GM21447 (cell line): Measurements from ENCODE around the gene C22orf15.
A peak's percentile ranks its signal among the peaks of the same experiment; 100 is the strongest.
"Not testable (repeated sequence)": the region's sequence is repeated elsewhere in the genome, so short reads cannot be mapped to it uniquely, and the experiment has no call there.

Source experiments
- ATAC-seq: cut with Tn5 transposase; IDR thresholded peaks from one replicate; pipeline ENCODE4 v1.9.1; 2021; ENCODE audit not compliant: unreplicated experiment

The C22orf15 gene, protein sequence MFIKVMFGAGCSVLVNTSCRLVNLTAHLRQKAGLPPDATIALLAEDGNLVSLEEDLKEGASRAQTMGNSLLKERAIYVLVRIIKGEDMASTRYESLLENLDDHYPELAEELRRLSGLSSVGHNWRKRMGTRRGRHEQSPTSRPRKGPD

GRCh38 chr22:23762842-23763578 lies at the start of gene C22orf15:
TSS of gene C22orf15 (plus strand) at chr22:23762990. CDS start at chr22:23763307, 317 bp downstream.
- no peak for ATAC-seq

- no peak for ATAC-seq
These were observed 48.8 kb upstream of the C22orf15 start for GRCh38 chr22:23713696-23714595.

DNA sequence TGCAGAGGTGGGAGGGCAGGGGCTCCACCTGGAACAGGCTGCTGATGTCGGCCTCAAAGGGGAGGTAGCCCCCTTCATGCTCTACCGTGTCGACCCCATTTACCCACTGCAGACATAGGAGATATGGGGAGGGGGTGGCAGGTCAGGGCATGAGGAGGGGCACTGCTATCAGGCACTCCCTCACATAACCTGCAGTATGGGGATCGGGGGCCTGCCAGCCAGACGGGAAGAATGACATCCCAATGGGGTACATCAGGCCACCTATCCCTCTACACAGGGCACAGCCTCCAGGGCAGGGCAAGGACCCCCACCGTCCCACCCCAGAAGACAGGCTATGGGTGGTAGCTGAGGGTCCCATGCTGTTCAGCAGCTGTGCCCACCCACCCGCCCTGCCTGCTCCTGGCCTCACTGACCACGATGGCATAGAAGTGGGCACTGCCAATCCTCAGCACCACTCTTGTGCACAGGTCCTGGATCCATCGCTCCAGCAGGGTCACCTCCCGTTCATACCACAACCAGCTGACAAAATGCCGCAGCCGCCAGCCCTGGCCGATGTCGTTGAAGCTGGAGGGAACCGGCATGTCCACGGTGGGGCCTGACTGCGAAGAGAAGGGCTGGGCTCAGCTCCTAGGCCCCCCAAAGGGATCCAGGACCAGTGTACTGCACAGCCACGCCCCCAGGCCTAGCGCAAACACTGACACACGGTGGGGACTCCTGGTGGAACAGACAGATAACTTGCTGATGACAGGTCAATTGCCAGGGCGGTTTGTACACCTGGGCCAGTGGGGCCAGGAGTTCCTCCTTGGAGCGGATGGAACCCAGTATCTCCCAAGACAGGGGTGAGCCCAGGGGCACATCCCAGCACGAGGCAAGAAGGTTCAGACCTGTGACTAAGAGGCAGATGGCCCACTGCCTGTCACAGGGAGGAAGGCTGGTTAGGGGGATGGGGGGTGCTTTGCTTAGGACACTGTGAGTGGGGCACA lies 47.9 kb upstream of the C22orf15 start:
- ATAC-seq, result no peak

DNA sequence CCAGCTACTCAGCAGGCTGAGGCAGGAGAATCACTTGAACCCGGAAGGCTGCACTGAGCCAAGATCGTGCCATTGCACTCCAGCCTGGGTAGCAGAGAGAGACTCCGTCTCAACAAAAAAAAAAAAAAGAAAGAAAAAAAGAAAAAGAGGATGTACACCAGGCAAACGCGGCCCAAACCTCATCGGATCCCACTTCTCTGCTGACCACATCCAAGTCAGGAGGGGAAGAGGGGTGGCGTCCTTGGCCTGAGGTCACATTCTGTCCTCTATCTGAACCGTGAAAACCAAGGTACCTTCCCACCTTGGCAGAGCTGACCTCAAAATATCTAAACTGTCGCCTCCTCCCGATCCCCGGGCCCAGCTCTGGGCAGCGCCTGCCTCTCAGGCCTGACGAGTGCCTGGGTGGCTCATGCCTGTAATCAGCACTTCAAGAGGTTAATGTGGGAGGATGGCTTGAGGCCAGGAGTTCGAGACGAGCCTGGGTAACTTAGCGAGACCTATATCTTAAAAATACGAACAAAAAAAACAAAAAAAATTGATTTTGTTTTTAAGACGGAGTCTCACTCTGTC lies 46.9 kb upstream of the C22orf15 start:
- ATAC-seq, result no peak

DNA sequence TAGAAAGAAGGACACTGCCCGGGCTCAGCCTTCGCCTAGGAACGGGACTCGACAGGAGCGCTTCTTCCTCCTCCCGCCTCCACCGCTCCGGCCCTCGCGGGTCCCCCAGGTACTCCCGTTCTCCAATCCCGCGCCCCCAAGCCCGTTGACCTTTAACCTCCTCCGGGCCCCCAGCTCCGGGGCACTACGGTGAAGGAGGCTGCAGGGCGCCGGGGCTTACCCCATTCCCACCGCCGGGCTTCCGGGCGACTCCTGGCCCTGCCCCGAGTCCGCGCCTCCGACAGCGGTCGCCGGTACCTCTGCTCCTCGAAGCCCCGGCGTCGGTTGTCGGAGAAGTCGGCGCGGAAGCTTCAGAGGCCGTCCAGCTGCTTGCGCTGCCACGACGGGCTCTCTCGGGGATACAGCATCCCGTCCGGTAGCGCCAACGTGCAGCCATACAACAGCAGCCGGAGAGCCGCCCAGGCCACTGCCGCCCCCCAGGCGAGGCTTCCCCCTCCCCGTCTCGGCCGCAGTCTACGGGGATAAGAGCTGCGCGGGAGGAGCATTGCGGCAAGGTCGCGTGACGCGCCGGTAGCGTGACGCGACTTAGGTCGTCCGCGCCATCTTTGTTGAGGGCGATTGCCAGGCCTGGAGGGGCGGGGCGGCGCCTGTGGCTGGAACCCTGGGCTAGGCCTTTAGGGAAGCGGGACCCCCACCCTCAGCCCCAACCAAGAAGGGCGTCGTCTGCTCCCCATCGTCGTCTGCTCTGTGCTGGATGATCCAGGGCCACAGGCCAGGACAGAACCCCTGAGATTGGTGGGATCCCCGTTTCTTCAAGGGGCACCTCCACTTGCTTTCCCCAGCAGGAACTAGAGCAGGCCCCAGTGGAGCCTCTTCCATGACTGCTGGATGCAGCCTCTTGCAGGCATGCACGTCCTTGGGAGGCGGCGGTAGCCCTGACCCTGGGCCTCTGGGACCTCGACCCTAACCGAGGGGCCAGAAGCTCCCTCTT lies 45.7 kb upstream of the C22orf15 start:
- ATAC-seq, result peak; percentile 85

DNA sequence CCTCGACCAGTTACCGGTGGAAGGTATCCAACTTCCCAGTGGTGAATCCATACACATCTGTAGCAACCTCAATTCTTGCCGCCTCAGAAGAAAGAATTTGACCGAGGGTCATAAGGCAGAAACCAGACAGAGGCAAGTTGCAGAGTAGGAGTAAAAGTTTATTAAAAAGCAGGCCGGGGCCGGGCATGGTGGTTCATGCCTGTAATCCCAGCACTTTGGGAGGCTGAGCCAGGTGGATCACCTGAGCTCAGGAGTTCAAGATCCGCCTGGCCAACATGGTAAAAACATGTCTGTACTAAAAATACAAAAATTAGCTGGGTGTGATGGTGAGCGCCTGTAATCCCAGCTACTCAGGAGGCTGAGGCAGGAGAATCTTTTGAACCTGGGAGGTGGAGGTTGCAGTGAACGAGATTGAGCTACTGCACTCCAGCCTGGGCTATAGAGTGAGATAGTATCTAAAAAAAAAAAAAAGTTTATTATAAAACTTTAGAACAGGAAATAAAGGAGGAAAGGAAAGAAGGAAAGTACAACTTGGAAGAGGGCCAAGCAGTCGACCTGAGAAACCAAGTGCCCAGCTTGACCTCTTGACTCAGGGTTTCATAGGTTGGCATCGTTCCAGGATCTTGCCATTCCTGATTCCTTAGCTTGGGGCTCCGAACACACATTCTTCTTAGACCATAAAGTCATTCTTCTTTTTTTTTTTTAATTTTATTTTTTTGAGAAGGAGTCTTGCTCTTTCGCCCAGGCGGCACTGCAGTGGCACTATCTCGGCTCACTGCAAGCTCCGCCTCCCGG lies 44.2 kb upstream of the C22orf15 start:
- ATAC-seq, result no peak

DNA sequence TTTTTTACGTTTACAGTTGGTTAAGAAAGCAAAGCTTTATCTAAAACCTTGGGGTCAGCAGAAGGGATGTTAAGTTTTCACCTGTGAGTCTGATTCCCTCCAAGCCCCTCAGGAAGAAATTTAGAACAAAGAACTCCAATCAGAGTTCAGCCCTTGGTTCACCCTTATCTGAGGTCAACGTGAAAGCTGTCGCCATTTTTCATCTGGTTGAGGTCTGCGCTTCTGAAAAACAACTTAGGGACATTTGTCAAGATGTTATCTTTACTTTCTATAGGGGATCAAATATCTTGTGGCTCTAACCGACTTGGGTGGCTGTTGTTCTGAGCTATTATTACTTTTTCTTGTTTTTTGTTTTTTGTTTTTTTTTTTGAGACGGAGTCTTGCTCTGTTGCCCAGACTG lies 41.9 kb upstream of the C22orf15 start:
- ATAC-seq, result no peak

GRCh38 chr22:23722160-23722559 lies 40.6 kb upstream of the C22orf15 start:
- ATAC-seq, result no peak

DNA sequence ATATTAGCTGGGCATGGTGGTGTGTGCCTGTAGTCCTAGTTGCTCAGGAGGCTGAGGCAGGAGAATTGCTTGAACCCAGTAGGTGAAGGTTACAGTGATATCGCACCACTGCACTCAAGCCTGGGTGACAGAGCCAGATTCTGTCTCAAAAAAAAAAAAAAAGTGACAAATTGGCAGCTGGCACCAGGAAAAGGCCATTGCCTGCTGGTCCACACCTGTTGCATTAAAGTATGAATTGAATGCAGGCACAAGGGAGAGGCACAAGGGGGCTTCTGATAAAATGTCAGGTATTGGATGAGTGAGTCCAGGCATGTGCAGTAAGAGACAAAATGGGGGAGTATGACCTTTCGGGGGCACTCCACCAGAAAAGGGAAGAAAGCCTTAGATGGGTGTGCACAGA lies 40.1 kb upstream of the C22orf15 start:
- no peak for ATAC-seq

GRCh38 chr22:23728108-23728507 lies 34.7 kb upstream of the C22orf15 start:
- not testable (repeated sequence) for ATAC-seq

- no peak for ATAC-seq
These were observed 25.1 kb upstream of the C22orf15 start for GRCh38 chr22:23737696-23738095.

DNA sequence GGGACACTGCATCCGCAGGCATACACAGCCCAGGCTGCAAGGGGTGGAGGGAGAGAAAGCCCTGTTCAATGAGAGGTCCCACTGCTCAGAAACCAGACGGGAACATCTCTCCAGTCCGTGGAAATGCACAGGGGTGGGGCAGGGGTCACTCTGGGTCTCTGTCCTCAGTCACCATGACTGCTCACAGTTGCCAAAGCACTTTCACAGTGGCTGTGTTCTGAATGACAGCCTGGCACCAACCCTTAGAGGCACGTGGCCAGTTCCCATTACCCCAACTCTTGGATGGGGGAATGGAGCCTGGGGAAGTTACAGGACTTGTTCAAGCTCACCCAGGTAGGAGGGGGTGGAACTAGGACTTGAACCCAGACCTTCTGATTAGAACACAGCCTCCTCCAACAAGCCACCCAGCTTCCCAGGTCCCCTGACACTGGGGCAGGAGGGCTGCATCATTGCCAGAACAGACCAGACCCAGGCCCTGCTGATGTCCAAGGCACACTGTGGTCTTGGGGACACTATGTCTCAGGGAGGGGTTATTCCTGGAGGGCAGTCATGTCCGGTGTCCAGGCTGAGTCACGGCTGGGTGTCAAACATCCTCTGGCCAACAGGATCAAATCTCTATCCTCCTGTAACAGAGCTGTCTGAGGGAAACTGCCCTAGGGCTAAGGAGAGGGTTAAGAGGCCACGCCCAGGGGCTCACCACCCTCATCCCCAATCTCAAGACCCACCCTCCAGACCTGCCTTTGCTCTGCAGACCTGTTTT lies 20.1 kb upstream of the C22orf15 start:
- no peak for ATAC-seq

DNA sequence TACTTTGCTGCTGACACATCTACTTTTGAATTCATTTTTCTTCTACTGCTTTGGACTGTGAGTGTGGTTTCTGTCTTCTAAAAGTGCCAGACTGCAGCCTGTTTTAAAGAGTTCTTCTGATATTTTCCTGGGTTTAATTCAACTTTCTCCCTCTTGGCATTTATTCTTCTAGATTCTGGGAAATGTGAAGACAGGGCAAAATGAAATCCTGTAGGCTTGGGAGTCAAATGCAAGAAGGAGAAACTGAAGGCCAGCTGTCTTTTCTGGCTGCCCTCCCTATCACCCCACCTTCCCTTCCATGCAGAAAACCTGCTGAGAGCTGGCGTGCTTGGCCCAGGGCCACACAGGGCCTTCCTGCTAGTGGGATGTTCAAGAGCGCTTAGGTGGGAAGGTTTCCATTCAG lies 19.5 kb upstream of the C22orf15 start:
- no peak for ATAC-seq

DNA sequence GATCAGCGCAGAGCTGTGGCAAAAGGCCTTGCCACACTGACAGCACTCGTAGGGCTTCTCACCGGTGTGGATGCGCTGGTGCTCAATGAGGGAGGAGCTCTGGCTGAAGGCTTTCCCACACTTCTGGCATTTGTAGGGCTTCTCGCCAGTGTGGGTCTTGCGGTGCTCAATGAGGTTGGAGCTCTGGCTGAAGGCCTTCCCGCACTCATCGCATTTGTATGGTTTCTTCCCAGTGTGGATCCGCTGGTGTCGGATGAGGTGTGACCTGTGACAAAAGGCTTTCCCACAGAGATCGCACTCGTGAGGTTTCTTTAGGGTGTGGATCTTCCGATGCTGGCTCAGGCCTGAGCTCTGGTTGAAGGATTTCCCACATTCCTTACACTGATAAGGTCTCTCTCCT lies 18.8 kb upstream of the C22orf15 start:
- ATAC-seq, result no peak

- ATAC-seq, result no peak
These were observed 18.3 kb upstream of the C22orf15 start for GRCh38 chr22:23744485-23744884.

GRCh38 chr22:23745791-23746190 lies 17.0 kb upstream of the C22orf15 start:
- no peak for ATAC-seq

- no peak for ATAC-seq
These were observed 12.9 kb upstream of the C22orf15 start for GRCh38 chr22:23749841-23750301.

DNA sequence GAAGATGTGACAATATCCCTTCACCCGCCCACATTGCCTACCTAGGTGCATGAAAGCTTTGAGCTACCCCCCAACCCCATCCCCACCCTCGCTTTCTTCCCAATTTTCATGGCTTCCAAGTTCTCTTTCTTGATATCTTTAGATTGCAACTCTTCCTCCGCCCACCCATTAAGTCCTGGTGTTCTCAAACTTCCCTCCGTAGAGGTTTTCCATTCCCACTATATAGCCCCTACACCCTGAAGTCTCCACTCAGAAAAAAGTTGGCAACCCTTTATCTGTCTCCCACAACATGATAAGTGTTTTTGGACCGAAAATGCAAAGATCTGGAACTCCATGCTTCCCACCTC lies 12.4 kb upstream of the C22orf15 start:
- ATAC-seq, result no peak
